ES-I3 (cell line): ENCODE measurements around the gene FAM161A.
"Not testable (repeated sequence)": the region's sequence is repeated elsewhere in the genome, so short reads cannot be mapped to it uniquely, and the experiment has no call there.

Experiments used
- H3K36me3 ChIP-seq: 2 replicates; pipeline ENCODE4 v1.6.1; 2013; ENCODE audit warnings: mild to moderate bottlenecking, low read length, control low read depth, moderate library complexity; ENCODE audit not compliant: insufficient read depth
- H3K4me1 ChIP-seq: 2 replicates; pipeline ENCODE4 v1.6.1; 2013; ENCODE audit warnings: mild to moderate bottlenecking, control low read depth, low read length; ENCODE audit not compliant: insufficient read depth
- H3K9ac ChIP-seq: 2 replicates; pipeline ENCODE4 v1.6.1; 2013; ENCODE audit warnings: low read depth, mild to moderate bottlenecking, low read length, moderate library complexity
- H3K9me3 ChIP-seq: 2 replicates; pipeline ENCODE4 v1.6.1; 2013; ENCODE audit warnings: mild to moderate bottlenecking, low read length, moderate library complexity; ENCODE audit not compliant: control insufficient read depth, insufficient read depth

FAM161A gene

GRCh38 chr2:61853847-61854563, at the start of gene FAM161A:
Gene FAM161A (minus strand): TSS chr2:61854060. CDS start chr2:61854041, 19 bp downstream.
- no peaks in the 10 kb centered on the region for H3K36me3 ChIP-seq
- H3K4me1 ChIP-seq: no peaks in the 10 kb centered on the region
- peak within 1 kb of the TSS; percentile 64 for H3K9ac ChIP-seq
- H3K9me3 ChIP-seq: no peaks in the 10 kb centered on the region

GRCh38 chr2:61900281-61900680, 46.4 kb upstream of the FAM161A start:
- H3K9me3 ChIP-seq: no peaks in the 10 kb centered on the region
- no peaks in the 10 kb centered on the region for H3K36me3 ChIP-seq
- H3K4me1 ChIP-seq: no peaks in the 10 kb centered on the region
- no peak overlapping the region for H3K9ac ChIP-seq

- Histone ChIP-seq H3K4me1 (no peaks in the 10 kb centered on the region), H3K9ac (no peak overlapping the region), H3K36me3 (no peaks in the 10 kb centered on the region), H3K9me3 (no peaks in the 10 kb centered on the region)
Measured at GRCh38 chr2:61898810-61899209, 45.0 kb upstream of the FAM161A start.

GRCh38 chr2:61888267-61889055, 34.6 kb upstream of the FAM161A start, which contains the start of gene CCT4:
Gene CCT4 (minus strand): TSS chr2:61888656. CDS start chr2:61888507, 149 bp downstream.
- Histone ChIP-seq H3K9ac (peak within 1 kb of the TSS; percentile 99), H3K4me1 (no peaks in the 10 kb centered on the region), H3K9me3 (no peaks in the 10 kb centered on the region), H3K36me3 (peaks cover 7% of the 10 kb centered on the region; the same call in 1 of the 2 replicates)

GRCh38 chr2:61887717-61888266, 33.9 kb upstream of the FAM161A start:
- peak overlapping the region; percentile 99 for H3K9ac ChIP-seq
- no peaks in the 10 kb centered on the region for H3K9me3 ChIP-seq
- peaks cover 14% of the 10 kb centered on the region for H3K36me3 ChIP-seq
- H3K4me1 ChIP-seq: no peaks in the 10 kb centered on the region

GRCh38 chr2:61885896-61886603, 32.2 kb upstream of the FAM161A start:
- peaks cover 20% of the 10 kb centered on the region for H3K36me3 ChIP-seq
- H3K9me3 ChIP-seq: no peaks in the 10 kb centered on the region
- H3K4me1 ChIP-seq: no peaks in the 10 kb centered on the region
- peak overlapping the region; percentile 11; the same call in 1 of the 2 replicates for H3K9ac ChIP-seq

GRCh38 chr2:61882850-61883249, 29.0 kb upstream of the FAM161A start:
- Histone ChIP-seq H3K4me1 (no peaks in the 10 kb centered on the region), H3K9ac (no peak overlapping the region), H3K9me3 (no peaks in the 10 kb centered on the region), H3K36me3 (peaks cover 37% of the 10 kb centered on the region)

GRCh38 chr2:61879351-61879750, 25.5 kb upstream of the FAM161A start:
- H3K36me3 ChIP-seq: peaks cover 45% of the 10 kb centered on the region
- not testable (repeated sequence) for H3K4me1 ChIP-seq, H3K9ac ChIP-seq, H3K9me3 ChIP-seq

GRCh38 chr2:61878761-61879160, 24.9 kb upstream of the FAM161A start:
- Histone ChIP-seq H3K36me3 (peaks cover 45% of the 10 kb centered on the region), H3K9ac (no peak overlapping the region), H3K4me1 (no peaks in the 10 kb centered on the region), H3K9me3 (no peaks in the 10 kb centered on the region)

GRCh38 chr2:61877571-61878245, 23.8 kb upstream of the FAM161A start:
- Histone ChIP-seq H3K9ac (no peak overlapping the region), H3K9me3 (no peaks in the 10 kb centered on the region), H3K4me1 (no peaks in the 10 kb centered on the region), H3K36me3 (peaks cover 40% of the 10 kb centered on the region)

- H3K36me3 ChIP-seq: peaks cover 44% of the 10 kb centered on the region
Measured at GRCh38 chr2:61876400-61876799, 22.5 kb upstream of the FAM161A start.

GRCh38 chr2:61866482-61867089, 12.7 kb upstream of the FAM161A start:
- H3K36me3 ChIP-seq: peaks cover 18% of the 10 kb centered on the region
- not testable (repeated sequence) for H3K9ac ChIP-seq, H3K9me3 ChIP-seq, H3K4me1 ChIP-seq

More at GRCh38 chr2:61876400-61876799, 22.5 kb upstream of the FAM161A start:
- H3K9me3 ChIP-seq: no peaks in the 10 kb centered on the region
- H3K4me1 ChIP-seq: no peaks in the 10 kb centered on the region
- H3K9ac ChIP-seq: no peak overlapping the region

- Histone ChIP-seq H3K4me1 (no peaks in the 10 kb centered on the region), H3K36me3 (peaks cover 8% of the 10 kb centered on the region), H3K9ac (no peak overlapping the region), H3K9me3 (no peaks in the 10 kb centered on the region)
Measured at GRCh38 chr2:61862085-61862484, 8.2 kb upstream of the FAM161A start.
